DMS153 treated with DMSO at 0.1 percent for 48 hours (cell line): ENCODE results near the gene MTSS2.

Experiments
- DNase-seq: peaks from one replicate; lab custom pipeline; 2025; ENCODE audit not compliant: unreplicated experiment; lab: John Stamatoyannopoulos, UW

MTSS2 gene

DNA sequence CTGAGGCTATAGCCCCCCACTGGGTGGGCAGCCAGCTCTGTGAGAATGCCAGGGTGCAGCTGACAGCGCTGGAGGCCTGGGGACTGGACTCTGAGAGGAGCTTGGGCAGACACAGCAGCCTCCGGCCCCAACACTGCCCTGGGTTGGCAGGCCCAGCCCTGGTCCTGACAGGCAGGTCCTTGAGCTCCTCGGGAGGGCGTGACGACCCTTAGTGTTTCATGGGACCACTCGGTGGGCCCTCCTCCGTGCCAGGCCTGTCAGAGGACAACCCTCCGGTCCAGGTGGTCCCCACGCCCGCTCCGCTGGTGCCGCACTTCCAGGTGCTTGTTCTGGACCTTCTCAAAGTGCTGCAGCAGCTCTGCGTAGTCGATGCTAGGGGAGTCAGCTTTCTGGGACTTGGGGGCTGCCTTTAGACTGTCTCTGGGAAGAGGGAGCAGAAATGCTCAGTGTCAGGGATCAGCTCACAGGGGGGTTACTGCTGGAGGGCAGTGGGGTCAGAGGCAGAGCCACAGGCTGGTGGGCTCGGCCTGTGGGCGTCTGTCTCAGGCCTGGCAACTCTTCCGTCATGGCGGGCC is 1.9 kb upstream of the MTSS2 start:
- no peak for DNase-seq

DNA sequence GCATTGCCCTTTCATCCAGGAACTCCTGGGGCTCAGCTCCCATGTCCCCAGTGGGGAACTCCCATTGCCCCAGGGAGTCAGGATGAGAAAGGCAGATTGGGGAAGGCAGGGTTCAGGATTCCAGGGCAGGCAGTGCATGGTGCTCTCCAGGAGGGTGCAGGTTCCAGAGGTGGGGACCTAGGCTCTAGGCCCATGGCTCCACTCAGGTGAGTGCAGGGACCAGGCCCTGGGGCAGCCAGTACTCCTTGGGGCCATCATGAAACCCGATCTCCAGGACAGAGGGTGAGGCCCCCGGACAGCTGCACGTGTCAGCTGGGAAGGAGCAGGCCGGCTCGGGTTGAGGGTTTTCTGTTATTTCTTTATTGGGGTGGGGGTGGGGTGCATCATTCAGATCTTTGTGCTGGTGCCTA is 1.3 kb upstream of the MTSS2 start:
- no peak for DNase-seq

DNA sequence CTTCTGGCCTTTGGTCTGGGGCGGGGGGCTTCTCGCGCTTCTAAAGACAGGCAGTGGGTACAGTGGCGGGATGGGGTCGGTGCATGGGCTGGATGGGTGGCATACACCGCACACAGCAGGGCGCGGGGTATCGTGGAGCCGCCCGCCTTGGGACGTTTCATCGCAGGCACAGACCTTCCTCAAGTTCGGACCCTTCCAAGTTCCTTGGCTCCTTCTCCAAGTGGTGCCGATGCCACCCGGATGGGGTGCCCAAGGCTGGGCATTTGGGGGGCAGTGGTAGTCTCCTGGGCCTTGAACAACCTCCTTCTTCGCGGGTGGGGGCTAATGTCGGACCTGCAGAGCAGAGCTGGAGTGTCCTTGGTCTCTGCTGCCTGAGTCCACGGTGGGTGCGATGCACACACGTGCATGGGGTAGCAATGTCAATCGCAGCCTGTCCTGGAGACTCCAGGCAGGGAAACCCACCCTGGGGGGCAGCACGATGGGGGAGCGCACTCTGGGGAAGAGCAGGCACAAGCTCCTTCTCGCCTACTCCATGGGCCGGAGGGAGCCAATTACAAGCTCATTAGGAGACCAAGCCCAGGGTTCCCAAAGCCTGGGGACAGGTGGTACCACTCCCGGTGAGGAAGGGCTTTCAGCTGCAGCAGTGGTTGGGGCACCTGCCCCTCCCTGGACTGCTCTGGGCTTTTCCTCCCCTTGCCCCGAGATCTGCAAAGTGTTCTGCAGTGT is 686 bp upstream of the MTSS2 start:
- no peak for DNase-seq

DNA sequence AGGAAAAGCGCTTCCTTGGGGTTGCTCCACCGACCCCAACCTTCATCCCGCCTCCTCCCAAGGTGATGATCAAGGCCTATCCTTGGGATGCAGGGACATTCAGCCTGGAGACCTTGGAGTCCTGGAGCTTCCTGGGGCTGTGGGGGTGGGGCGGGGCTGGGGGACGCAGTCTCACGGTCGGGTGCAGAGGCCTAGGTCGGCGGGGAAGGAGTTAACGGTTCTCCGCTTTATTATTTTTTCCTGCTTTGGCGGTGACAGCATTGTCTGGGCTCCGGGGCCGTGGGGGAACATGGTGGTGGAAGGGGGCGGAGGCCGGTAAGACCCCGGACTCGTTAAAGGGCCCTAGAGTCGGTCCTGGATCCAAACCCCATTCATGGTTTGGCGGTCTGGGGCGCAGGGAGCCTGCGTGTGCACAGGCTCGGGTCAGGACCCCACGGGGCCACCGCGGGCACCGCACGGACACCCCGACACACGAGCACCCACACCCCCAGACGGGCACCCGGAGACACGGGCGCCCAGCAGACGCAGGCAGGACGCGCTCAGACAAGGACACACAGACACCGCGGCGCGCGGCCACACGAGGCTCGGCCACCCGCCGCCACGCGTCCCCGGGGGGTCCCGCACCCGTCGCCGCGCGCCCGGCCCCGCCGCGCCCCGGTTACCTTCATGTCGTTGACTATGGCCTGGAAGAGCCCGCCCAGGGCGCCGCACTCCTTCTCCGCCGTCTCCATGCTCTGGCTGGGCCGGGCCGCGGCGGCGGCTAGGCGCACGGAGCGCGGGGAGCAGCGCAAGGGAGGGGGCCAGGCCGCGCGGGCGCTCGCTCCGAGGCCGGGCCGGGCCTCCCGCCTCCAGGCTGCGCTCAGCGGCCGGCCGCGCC is 554 bp downstream of the MTSS2 start:
- no peak for DNase-seq

DNA sequence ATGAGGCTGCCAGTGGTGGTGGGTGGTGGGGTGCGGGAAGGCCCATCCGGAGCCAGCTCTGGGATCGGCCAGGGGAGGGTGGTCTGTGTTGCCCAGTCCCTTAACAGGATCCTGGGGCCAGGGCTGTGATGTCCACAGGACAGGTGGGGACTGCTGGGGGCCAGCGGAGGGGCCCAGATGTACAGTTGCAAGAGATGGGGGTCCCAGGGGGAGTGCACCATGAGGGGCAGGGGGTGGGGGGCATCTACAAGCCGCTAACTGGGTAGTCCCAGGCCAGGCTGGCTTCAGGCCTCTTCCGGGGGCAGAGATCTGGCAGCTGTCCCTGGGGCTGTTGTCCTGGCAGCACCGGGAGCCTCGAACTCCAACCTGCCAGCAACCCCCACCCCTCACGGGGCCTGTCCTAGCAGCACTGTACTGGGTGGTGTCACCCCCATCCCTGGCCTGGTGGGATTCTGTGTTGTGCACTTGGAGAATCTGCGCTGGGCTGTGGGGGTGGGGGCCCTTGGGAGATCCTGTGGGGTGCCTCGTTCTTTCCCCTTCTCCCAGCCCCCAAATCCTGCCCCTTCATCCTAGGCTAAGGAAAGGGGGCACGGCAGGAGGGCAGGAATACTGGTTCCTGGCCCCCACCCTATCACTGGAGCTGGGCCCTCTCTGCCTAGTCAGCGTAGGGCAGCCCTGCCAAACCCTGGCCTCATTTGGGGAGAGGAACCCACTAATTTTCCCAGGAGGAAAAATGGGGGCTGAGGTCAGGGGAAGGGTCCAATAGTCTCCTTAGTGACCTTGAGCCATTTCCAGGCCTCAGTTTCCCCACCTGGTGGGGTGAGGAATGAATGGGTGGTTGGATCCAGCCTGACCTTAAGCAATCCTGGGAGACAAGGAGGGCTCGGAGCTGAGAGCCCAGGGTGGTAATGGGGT is 1.4 kb downstream of the MTSS2 start:
- DNase-seq = no peak

DNA sequence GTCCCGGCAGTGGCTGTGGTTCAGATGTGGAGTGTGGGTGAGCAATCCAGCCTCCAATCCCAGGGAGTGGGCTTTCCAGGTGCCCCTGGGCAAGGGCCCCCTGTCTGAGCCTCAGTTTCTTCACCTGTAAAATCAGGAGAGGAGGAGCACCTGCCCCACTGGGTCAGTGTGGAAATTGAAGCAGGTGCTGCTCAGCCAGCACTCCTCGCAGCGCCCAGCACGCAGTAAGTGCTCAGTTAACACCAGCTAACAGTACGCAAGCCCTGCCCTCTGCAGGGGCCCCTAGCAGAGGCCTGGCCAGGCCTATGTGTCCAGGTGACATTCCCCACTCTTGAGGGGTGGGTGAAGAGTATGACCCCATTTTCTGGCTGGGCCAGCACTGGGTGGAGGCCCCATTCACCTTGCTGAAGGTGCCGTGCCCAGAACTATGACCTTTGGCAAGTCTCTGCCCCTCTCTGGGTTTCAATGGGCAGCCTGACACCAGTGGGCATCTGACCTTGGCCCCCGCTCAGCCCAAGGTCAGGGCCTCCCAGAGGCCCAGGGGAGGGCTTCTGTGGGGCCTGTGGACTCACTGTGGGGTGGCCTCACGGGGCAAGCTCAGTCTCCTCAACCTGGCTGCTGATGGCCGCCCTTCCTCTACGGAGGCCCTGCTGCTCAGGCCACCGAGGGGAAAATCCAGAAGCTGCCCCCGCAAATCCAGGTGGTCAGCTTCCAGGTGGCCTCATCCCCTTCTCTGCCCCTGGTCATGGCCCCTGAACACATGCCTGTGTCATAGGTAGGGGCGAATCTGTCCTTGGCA is 2.5 kb downstream of the MTSS2 start:
- no peak for DNase-seq

DNA sequence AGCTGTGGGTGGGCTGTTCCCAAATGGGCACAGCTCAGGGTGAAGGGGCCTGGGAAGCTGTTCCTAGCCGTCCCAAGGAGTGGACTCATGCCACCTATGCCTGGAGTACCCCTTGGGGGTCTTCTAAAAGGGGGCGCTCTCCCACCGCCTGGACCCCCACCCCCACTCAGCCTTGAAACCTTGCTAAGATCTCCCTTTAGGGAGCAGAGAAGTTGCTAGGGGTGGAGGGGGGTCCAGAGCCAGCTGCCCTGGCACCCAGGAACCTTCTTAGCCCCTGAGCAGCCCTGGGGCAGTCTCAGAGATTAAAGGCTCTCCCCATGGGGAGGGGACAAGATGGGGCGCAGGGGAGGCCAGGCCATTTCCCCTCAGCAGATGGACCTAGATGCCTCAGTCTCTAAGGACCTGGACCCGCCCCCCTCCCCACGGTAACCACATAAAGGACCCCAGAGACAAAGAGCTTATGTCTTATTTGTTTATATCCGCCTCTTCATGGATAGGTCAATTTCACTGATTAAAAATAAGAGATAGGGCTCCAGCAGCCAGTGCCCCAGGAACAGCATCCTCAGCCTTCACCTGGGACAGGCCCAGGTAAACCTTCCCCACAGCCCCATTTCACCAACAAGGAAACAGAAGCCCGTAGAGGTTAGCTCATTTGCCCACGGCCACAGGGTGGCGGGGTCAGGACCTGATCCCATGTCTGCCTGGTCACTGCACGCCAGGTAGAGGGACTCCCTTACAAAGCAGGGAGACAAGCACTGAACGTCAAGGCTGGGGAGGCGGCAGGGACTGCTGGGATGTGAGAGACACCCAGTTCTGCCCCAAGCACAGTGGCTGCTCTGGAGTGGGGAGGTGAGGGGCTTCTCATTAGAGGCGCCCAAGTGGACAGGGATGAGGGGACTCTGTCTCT is 3.4 kb downstream of the MTSS2 start:
- no peak for DNase-seq

DNA sequence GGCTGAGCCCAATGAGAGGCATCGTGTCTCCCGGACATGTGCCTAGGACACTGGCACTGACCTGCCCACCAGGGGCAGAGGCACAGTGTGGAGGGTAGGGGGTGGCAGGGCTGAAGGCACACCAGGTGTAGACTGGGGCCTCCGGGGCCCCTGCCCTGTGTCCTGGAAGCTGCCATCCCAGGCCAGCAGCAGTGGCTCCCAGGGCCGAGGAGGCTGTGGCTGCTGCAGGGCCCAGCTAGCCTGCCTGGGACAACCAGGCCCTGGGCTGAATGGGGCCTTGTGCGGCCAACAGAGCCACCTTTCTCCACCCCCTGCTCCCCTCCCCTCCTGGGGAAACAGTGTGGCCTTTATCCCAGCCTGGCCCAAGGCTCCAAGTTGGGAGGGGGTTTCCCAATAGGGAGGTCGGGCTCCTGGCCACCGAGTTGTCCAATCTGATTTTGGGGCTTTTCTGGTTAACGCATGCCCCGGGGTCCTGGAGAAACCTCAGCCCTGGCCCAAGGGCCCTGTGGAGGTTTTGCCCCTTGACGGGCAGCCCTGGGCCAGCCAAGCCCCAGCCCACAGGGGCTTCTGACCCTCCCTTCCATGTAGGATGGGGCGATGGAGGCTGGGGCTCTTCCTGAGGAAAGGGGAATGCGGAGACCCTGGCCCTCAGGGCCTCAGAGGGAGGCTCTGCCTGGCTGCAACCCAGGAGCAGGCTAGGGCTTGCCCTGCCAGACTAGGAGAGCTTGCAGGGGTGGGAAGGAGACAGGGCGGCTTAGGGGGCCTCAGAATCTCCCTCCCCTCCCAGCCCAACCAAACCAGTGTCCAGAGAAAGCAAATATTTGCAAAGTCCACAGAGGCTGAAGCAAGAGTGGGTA is 4.2 kb downstream of the MTSS2 start:
- no peak for DNase-seq

DNA sequence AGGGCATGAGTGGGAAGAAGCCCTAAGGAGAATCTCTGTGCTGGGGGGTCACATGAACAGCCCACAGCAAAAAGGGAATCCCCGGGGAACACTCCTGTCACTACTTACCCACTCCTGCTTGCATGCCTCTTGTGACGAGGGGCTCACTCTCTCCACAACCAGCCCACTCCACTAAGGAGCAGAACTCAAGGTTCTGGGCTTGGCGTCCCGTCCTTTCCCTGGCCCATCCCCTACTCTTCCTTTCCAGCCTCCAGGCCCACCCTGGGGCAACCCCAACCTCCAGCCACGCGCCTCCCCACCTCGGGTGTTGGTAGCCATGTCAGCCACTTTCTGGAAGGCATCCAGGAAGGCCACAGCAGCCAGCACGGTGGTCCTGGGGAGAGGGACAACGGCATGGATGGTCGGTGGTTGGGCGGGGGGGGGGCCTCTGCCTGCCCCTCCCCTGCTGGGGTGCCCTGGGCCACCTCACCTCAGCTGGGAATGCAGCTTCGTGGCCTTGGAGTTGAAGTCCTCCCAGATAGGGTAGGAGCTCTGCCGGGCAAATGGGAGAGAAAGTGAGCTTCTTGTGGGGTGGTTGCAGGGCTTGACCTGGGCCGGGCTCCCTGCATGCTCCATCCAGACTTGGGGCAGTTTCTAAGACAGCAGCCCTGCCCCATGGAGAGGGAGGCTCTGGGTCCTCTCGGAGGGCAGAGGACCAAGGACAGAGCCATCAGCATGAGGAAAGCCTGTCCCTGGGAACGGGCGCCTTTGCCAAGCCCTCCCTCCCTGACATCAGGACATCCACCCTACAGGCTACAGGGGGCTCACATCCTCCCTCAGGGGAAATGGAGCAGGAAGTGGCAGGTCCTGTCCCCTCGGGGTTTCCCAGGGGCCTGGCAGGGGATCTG is 5.1 kb downstream of the MTSS2 start:
- DNase-seq = no peak

DNA sequence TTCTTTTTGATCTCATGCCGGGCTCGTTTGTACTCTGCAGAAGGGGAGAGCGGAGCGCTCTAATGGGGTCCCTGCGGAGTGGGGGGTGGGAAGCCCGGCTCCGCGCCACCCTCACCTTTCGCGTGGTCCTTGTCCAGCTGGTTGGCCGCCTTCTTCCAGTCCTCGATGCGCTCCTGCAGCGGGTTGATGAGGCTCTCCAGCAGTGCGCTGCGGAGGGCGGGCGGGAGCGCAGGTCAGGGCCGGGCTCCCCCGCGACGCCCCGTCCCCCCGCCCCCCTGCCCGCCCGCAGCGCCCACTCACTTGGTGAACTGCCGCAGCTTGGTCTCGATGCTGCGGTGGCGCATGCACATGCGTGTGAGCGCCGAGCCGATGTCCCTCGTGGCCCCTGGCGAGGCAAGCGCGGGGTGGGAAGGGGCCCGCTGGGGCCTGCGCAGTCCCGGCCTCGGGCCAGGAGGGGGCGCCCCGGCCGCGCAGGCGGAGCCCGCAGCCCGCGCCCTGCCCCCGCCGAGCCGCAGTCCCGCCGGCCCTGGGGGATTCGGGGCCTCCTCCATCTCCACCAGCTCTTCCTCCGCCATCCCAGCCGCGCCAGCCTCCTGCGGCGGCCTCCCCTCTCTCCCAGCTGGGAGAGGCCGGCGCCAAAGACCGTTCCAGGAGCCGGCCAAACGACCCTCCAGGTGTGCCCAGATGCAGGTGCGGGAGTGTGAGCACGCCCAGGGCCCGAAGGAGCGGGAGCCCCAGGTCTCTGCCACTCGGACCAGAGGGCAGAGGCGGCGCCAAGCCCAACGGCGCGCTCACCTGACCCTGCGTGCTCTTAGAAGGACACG is 6.0 kb downstream of the MTSS2 start:
- DNase-seq = no peak

DNA sequence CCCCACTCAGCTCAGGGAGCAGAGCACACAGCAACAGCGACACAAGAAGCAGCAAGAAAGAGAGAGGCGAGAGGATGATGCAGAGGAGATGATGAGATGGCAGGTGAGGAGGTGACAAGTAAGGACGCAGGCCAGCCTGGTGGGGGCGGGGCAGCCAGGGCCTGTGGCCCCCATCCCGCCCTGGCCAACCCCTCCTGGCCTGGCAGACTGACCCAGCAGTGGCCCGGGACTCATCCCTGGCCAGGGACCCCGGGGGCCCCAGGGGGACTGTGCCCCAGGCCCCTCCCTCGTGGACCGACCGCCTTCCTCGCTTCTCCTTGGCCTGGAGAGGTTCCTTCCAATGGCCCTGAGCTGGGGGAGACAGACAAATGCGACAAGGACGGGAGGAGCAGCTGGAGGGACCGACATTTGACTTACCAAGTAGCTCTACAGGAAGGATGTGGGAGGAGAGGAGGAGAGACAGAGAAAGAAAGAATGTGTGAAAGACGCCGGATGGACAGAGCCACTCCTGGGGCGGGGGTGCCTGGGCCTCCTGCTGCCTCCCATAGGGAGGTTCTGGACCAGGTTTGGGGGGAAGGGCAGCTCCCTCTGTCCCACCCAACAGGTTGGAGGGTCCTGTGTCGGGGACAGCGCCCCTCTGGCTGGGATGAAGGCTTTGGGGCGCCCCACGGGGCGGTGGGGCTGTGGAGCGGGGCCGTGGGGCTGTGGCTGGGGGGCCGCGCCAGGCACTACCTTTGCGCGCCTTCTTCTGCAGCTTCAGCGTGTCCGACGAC is 6.8 kb downstream of the MTSS2 start:
- no peak for DNase-seq

DNA sequence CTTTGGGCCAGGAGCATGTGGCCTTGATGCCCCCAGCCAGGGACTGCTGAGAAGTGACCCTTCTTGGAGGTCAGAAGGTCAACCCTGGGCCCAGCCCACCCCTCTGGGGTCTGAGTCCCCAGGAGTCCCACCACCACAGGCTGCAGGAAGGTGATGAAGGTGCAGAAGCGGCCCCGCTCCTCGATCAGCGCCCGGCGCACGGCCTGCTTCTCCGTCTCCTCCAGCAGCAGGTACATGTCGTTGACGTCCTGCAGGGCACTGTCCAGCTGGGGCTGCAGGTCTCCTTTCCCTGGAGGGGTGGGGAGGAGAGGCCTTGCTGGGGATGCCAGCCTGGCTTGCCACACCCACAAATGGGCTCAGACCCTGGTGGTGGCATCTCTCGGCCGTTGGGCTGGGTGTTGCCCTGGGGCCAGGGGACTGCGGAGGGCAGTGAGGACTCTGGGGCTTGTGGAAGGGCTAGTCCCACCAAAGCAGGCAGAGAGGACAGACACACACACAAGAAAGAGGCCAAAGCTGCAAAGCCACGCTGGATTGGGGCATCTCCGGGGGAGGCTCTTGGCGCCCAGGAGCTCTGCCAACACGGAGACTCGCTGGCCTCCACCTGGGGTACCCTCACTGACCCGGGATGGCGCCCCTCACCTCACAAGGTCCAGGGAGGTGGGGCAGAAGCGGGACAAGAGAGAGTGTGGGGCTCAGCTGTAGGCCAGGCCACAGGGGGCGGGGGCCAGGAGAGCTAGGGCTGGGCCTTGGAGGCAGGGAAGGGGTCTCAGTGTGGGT is 7.5 kb downstream of the MTSS2 start:
- no peak for DNase-seq

DNA sequence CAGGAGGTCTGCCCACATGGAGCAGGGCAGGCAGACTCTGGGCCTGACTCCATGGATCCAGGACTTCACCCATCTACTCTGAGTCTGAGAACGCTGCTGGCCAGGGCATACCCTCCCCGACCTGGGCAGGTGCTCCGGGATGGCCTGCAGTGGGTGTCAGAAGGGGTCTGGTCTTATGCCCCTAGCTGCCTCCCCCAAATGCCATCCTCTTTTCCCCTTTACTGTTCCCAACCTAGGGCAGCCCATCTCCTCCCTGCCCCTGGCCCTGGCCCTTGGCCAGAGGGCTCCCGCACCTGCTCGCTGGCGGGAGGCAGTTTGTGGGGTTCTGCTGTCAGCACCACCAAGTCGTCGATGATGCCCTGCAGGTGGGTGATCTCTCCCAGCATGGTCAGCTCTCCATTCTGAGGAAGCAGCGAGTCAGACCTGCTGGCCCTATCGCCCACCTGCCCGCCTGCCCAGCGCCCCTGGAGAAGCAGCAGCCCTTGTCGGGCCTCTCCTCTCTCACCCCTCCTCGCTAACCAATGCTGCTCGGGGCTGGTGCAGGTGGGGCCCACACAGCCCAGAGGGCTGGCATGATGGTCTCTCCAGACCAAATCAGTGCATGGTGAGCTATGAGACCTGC is 8.2 kb downstream of the MTSS2 start:
- DNase-seq = no peak

DNA sequence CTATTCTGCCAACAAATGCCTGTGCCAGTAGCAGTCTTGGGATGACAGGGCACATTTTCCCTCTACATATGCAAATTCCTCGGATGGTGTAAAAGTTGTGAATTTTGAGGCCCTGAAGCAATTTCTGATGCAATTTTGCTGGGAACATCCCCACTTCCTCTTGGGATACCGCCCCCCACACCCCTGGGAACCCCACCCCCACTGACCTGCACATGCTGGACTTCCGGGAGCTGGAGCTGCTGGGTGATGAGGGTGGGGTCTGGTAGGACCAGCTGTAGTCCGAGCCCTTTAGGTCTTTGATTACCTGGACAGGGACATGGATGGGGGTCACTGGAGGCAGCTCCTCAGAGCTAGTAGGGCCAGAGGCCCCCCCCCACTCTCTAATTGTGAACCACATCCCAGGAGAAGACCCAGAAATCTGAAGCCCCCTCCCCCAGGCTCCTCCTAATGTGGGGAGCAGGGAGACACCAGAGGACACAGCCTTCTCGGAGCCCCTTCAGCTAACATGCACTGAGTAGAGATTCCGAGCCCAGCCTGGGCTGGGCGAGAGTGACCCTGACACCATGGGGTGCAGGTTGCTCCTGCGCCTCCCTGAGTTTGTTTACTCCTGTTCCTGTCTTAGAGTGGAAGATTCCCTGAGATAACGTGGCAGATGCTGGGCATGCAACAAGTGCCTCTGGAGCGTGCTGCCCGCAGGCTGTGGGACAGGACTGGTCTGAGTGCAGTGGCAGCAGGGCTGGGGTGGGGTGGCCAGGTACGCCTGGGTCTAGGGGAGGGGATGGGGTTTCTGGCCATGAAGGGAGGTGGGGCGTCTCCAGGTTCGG is 9.0 kb downstream of the MTSS2 start:
- no peak for DNase-seq
